NCI-H1417 (cell line): Measurements from ENCODE around the gene REG4.
"Not testable (repeated sequence)": the region's sequence is repeated elsewhere in the genome, so short reads cannot be mapped to it uniquely, and the experiment has no call there.

Source experiments
- DNase-seq, 3 experiments: peaks; one replicate each; lab custom pipeline; 2025; lab: John Stamatoyannopoulos, UW

The REG4 gene

GRCh38 chr1:119811387-119811786, at the start of gene REG4:
REG4 (minus strand) TSS chr1:119811460; CDS start chr1:119808769, 2,691 bp downstream.
- DNase-seq = no peak

GRCh38 chr1:119859647-119860046, 48.4 kb upstream of the REG4 start:
- peak in 1 of 3 experiments; percentile 33 for DNase-seq

GRCh38 chr1:119858556-119859214, 47.4 kb upstream of the REG4 start:
- DNase-seq = not testable (repeated sequence)

- DNase-seq = no peak
Measured at GRCh38 chr1:119858126-119858525, 46.9 kb upstream of the REG4 start.

GRCh38 chr1:119853155-119853554, 41.9 kb upstream of the REG4 start:
- DNase-seq = no peak

- not testable (repeated sequence) for DNase-seq
Measured at GRCh38 chr1:119844206-119844605, 32.9 kb upstream of the REG4 start.

- DNase-seq = no peak
Measured at GRCh38 chr1:119841306-119841705, 30.0 kb upstream of the REG4 start.

- peak in 1 of 3 experiments; percentile 40 for DNase-seq
Measured at GRCh38 chr1:119840745-119841144, 29.5 kb upstream of the REG4 start.

GRCh38 chr1:119838236-119838635, 27.0 kb upstream of the REG4 start:
- no peak for DNase-seq

- DNase-seq = peak in 1 of 3 experiments; percentile 38
Measured at GRCh38 chr1:119834990-119835389, 23.7 kb upstream of the REG4 start.

GRCh38 chr1:119831027-119831426, 19.8 kb upstream of the REG4 start:
- DNase-seq = no peak

- DNase-seq = peak; percentile 62 to 90 (median 90)
Measured at GRCh38 chr1:119829625-119830024, 18.4 kb upstream of the REG4 start.

GRCh38 chr1:119829006-119829405, 17.7 kb upstream of the REG4 start:
- not testable (repeated sequence) for DNase-seq

GRCh38 chr1:119828266-119828665, 17.0 kb upstream of the REG4 start:
- DNase-seq = no peak

- DNase-seq = peak in 2 of 3 experiments; percentile 6 to 7
Measured at GRCh38 chr1:119827010-119827409, 15.8 kb upstream of the REG4 start.

GRCh38 chr1:119822406-119822805, 11.1 kb upstream of the REG4 start:
- peak in 2 of 3 experiments; percentile 1 to 3 for DNase-seq

GRCh38 chr1:119818181-119818580, 6.9 kb upstream of the REG4 start:
- no peak for DNase-seq

GRCh38 chr1:119816407-119816806, 5.1 kb upstream of the REG4 start:
- no peak for DNase-seq

GRCh38 chr1:119815928-119816327, 4.7 kb upstream of the REG4 start:
- no peak for DNase-seq

GRCh38 chr1:119815361-119815760, 4.1 kb upstream of the REG4 start:
- DNase-seq = no peak

- no peak for DNase-seq
Measured at GRCh38 chr1:119814288-119814687, 3.0 kb upstream of the REG4 start.

- DNase-seq = no peak
Measured at GRCh38 chr1:119811985-119812557, 811 bp upstream of the REG4 start.

GRCh38 chr1:119808972-119809550, 2.2 kb downstream of the REG4 start:
- peak; percentile 53 to 86 (median 78) for DNase-seq
